GM18499 (cell line): ENCODE data around the gene ABHD18.
"Not testable (repeated sequence)": the region's sequence is repeated elsewhere in the genome, so short reads cannot be mapped to it uniquely, and the experiment has no call there.

ENCODE experiments used
- ATAC-seq: cut with Tn5 transposase; IDR thresholded peaks from one replicate; pipeline ENCODE4 v1.9.1; 2021; ENCODE audit warnings: moderate number of reproducible peaks; ENCODE audit not compliant: insufficient read depth, unreplicated experiment

Gene ABHD18

GRCh38 chr4:128061566-128062536 is 96.6 kb downstream of the ABHD18 start:
- peak; percentile 18 for ATAC-seq

GRCh38 chr4:128066453-128066820 is 101.2 kb downstream of the ABHD18 start:
- not testable (repeated sequence) for ATAC-seq

GRCh38 chr4:128068918-128069317 is 103.7 kb downstream of the ABHD18 start:
- no peak for ATAC-seq

GRCh38 chr4:128076464-128076863 is 111.3 kb downstream of the ABHD18 start:
- ATAC-seq, result no peak
